Activated B cell treated with CpG ODN at 0.5 μM for 24 hours (primary cell): Measurements from ENCODE around the gene MB. TPM values are rescaled to one million over a fixed set of nuclear protein-coding genes. Genes with fewer than 3 reads are reported as not detected.

Source experiments
- ATAC-seq: fragments of 200-7000 bp; cut with Tn5 transposase; one replicate; pipeline ENCODE4 v1.10.0; 2021; ENCODE audit warnings: low read depth, mild to moderate bottlenecking, moderate library complexity
- CTCF ChIA-PET: fragments of 350-600 bp; sonication (Branson Sonifier 250); formaldehyde crosslinking; loops from one replicate; lab custom pipeline; 2021; ENCODE audit warnings: antibody characterized with exemption; lab: Charles Lee
- POLR2A ChIA-PET: fragments of 350-600 bp; sonication (Branson Sonifier 250); formaldehyde crosslinking; loops from one replicate; lab custom pipeline; 2021; ENCODE audit warnings: antibody characterized with exemption; lab: Charles Lee
- DNase-seq: peaks from one replicate; pipeline ENCODE4 v3.0.0; 2022
- H3K27ac Mint-ChIP-seq: one replicate; pipeline ENCODE4 v1.8.0; 2020; ENCODE audit warnings: mixed read lengths
- H3K27me3 Mint-ChIP-seq: one replicate; pipeline ENCODE4 v1.8.0; 2021; ENCODE audit warnings: mixed read lengths
- H3K36me3 Mint-ChIP-seq: one replicate; pipeline ENCODE4 v1.8.0; 2021; ENCODE audit warnings: low read depth, mixed read lengths
- H3K4me1 Mint-ChIP-seq: one replicate; pipeline ENCODE4 v1.8.0; 2021; ENCODE audit warnings: mixed read lengths
- H3K4me3 Mint-ChIP-seq: one replicate; pipeline ENCODE4 v1.8.0; 2020; ENCODE audit warnings: mild to moderate bottlenecking, mixed read lengths
- H3K9me3 Mint-ChIP-seq: one replicate; pipeline ENCODE4 v1.8.0; 2020; ENCODE audit warnings: mixed read lengths
- CTCF ChIP-seq: fragments of 200-600 bp; IDR thresholded peaks from one replicate; pipeline ENCODE4 v1.8.0; 2022; ENCODE audit warnings: antibody characterized with exemption, mild to moderate bottlenecking
- intact Hi-C: fragments of 100-400 bp; cut with micrococcal nuclease; formaldehyde crosslinking; loops from one replicate; pipeline ENCODE4 v1.15.1; 2024
- total RNA-seq: library from RNA; stranded (reverse); gene quantifications from 2 replicates; pipeline ENCODE4 v1.2.3, GENCODE V29; 2022

MB gene
- total RNA-seq, 1 donor from 2014 or later = not detected

DNA sequence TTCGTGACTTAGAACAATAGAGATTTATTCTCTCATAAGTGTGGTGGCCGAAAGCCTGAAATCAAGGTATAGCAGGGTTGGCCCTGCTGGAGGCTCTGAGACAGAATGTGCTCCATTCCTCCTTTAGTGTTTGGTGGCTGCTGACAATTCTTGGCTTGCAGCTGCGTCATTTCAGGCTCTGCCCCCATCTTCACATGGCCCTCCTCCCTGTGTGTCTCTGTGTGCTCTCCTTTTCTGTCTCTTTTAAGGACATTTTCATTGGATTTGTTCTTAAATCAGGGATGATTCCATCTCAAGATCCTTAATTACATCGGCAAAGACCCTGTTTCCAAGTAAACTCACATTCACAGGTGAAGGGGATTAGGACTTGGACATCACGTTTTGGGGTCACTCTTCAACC, 20.9 kb upstream of the MB start:
- H3K4me1 Mint-ChIP-seq = no peaks in the 10 kb centered on the region
- ATAC-seq (no peak), DNase-seq (no peak)
- CTCF ChIA-PET = no interaction called here
- no peak for TF ChIP-seq CTCF
- intact Hi-C loops = no loop called here
- H3K4me3 Mint-ChIP-seq = no peak overlapping the region
- POLR2A ChIA-PET = no interaction called here
- no peak overlapping the region for H3K27ac Mint-ChIP-seq
- peaks cover 1% of the 10 kb centered on the region for H3K9me3 Mint-ChIP-seq
- H3K27me3 Mint-ChIP-seq = peaks cover 13% of the 10 kb centered on the region
- no peaks in the 10 kb centered on the region for H3K36me3 Mint-ChIP-seq

GRCh38 chr22:35637254-35637653, 20.1 kb upstream of the MB start:
- Mint-ChIP-seq H3K4me1 (no peaks in the 10 kb centered on the region), H3K27ac (no peak overlapping the region), H3K36me3 (no peaks in the 10 kb centered on the region), H3K27me3 (peaks cover 13% of the 10 kb centered on the region), H3K4me3 (no peak overlapping the region), H3K9me3 (peaks cover 1% of the 10 kb centered on the region)
- ChIA-PET CTCF (no interaction called here), POLR2A (no interaction called here)
- DNase-seq = no peak
- ATAC-seq = no peak
- TF ChIP-seq CTCF = no peak
- intact Hi-C loops = no loop called here

DNA sequence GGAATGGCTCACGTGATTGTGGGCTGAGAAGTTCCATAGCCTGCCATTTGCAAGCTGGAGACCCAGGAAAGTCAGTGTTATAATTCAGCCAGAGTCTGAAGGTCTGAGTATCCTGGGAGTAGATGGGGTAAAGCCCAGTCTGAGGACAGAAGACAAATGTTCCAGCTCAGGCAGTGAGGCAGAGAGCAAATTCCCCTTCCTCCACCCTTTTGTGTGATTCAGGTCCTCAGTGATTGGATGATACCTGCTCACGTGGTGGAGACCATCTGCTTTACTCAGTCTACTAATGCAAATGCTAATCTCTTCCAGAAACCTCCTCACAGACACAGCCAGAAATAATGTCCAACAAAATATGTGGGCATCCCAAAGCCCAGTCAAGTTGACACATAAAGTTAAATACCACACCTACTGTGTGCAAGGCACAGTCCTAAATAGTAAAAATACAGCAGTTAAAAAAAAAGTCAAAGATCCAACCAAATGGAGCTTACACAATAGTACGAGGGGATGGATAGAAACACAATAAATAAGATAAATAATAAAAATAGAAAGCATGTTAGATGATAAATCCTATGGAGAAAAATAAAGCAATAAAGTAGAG, 17.9 kb upstream of the MB start:
- intact Hi-C loops = loop anchor here (5.0 kb wide), 1 partner anchor 207 kb away; no protein-coding TSS in a partner anchor
- Mint-ChIP-seq H3K4me1 (peaks cover under 1% of the 10 kb centered on the region), H3K36me3 (no peaks in the 10 kb centered on the region), H3K27ac (no peak overlapping the region), H3K4me3 (no peak overlapping the region), H3K9me3 (peaks cover 1% of the 10 kb centered on the region), H3K27me3 (peaks cover 13% of the 10 kb centered on the region)
- POLR2A ChIA-PET = interaction anchor here (1.3 kb wide), 1 partner anchor 13 kb away, joined by 4 read pairs; the partner anchor contains the start of gene APOL6
- no peak for ATAC-seq
- CTCF ChIA-PET = no interaction called here
- DNase-seq = no peak
- no peak for TF ChIP-seq CTCF

GRCh38 chr22:35634015-35634414, 16.9 kb upstream of the MB start:
- ATAC-seq (no peak), DNase-seq (no peak)
- no peak for TF ChIP-seq CTCF
- Mint-ChIP-seq H3K4me1 (peaks cover 8% of the 10 kb centered on the region), H3K27ac (no peak overlapping the region), H3K27me3 (peaks cover 20% of the 10 kb centered on the region), H3K36me3 (no peaks in the 10 kb centered on the region), H3K9me3 (peaks cover 1% of the 10 kb centered on the region), H3K4me3 (no peak overlapping the region)
- intact Hi-C loops = loop anchor here (5.0 kb wide), 1 partner anchor 208 kb away; no protein-coding TSS in a partner anchor
- POLR2A ChIA-PET = interaction anchor here (1.3 kb wide), 1 partner anchor 14 kb away, joined by 4 read pairs; the partner anchor contains the start of gene APOL6
- CTCF ChIA-PET = no interaction called here

GRCh38 chr22:35633520-35633919, 16.4 kb upstream of the MB start:
- DNase-seq (no peak), ATAC-seq (no peak)
- CTCF ChIA-PET = no interaction called here
- POLR2A ChIA-PET = no interaction called here
- H3K27ac Mint-ChIP-seq = no peak overlapping the region
- no peaks in the 10 kb centered on the region for H3K36me3 Mint-ChIP-seq
- H3K9me3 Mint-ChIP-seq = peaks cover 1% of the 10 kb centered on the region
- no peak for TF ChIP-seq CTCF
- H3K27me3 Mint-ChIP-seq = peaks cover 19% of the 10 kb centered on the region
- H3K4me3 Mint-ChIP-seq = no peak overlapping the region
- H3K4me1 Mint-ChIP-seq = peaks cover 8% of the 10 kb centered on the region
- intact Hi-C loops = loop anchor here (5.0 kb wide), 1 partner anchor 209 kb away; no protein-coding TSS in a partner anchor
